Vagina (tissue), 2 donors: Measurements from ENCODE around the gene HOXB2.

Experiments
- POLR2A ChIP-seq, 2 donors: fragments of 450-650 bp; IDR thresholded peaks; one replicate each; pipeline ENCODE4 v1.6.1; 2017; ENCODE audit warnings: antibody characterized with exemption in 2 of 2, mild to moderate bottlenecking in 2 of 2, moderate library complexity in 2 of 2
- POLR2AphosphoS5 ChIP-seq, 2 donors: sonication (generic); formaldehyde crosslinking; IDR thresholded peaks; one replicate each; pipeline ENCODE4 v1.9.0; 2017; ENCODE audit warnings: antibody characterized with exemption in 2 of 2, mild to moderate bottlenecking in 2 of 2, low read depth in 1 of 2; ENCODE audit not compliant: insufficient read depth in 1 of 2
- TF ChIP-seq, protein P1 (sequence below), 3 experiments: fragments of 450-650 bp in 2 of 3; fragments of 200-600 bp in 1 of 3; sonication (generic) in 1 of 3; IDR thresholded peaks; one replicate each; pipeline ENCODE4 v1.5.1; 2017 to 2019; ENCODE audit warnings: antibody characterized with exemption in 3 of 3, mild to moderate bottlenecking in 2 of 3, moderate library complexity in 2 of 3

- no peak for TF ChIP-seq POLR2A (IDR thresholded peaks at IDR 0.05)
- TF ChIP-seq, protein P1, sequence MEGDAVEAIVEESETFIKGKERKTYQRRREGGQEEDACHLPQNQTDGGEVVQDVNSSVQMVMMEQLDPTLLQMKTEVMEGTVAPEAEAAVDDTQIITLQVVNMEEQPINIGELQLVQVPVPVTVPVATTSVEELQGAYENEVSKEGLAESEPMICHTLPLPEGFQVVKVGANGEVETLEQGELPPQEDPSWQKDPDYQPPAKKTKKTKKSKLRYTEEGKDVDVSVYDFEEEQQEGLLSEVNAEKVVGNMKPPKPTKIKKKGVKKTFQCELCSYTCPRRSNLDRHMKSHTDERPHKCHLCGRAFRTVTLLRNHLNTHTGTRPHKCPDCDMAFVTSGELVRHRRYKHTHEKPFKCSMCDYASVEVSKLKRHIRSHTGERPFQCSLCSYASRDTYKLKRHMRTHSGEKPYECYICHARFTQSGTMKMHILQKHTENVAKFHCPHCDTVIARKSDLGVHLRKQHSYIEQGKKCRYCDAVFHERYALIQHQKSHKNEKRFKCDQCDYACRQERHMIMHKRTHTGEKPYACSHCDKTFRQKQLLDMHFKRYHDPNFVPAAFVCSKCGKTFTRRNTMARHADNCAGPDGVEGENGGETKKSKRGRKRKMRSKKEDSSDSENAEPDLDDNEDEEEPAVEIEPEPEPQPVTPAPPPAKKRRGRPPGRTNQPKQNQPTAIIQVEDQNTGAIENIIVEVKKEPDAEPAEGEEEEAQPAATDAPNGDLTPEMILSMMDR (IDR thresholded peaks at IDR 0.05): no peak
- TF ChIP-seq POLR2AphosphoS5 (IDR thresholded peaks at IDR 0.05; ENCODE audit: insufficient read depth in 1 of 2, low read depth in 1 of 2): no peak
These were observed 50.6 kb downstream of the HOXB2 start for GRCh38 chr17:48494335-48494734.
